Measurements from ENCODE around the gene ZNF646. TPM values are rescaled to one million over a fixed set of nuclear protein-coding genes. Genes with fewer than 3 reads are reported as not detected.

Gene ZNF646
- total and polyA plus RNA-seq, 2 of the 13 experiments (the other 11 are each of a cell fraction or from before 2014, with no cell fraction given) = 3.4 to 10.9 TPM

DNA sequence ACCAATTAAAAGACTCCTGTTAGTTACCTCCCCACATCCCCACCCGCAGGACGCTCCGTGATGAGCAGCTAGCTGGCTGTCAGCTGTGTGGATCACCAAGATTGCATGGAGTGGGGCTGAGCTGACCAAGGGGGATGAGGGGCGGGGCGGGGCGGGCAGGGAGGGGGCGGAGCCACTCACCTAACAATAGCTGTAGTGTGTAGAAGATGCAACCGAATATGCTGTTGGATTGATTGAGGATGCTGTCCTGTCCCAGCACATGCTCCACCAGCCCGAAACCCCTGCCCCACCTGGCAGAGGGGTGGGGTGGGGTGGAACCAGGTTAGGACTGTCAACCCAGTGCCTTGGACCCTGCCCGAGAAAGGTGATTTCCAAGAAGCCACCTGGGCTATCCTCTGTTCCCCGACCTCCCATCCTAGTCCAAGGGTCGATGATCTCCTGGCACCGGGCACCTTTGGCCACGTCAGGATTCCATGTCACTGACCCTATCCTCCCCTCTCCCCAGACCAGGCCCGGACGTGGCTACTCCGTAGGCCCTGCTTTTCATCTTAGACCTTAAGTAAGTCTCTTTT is 19.0 kb downstream of the ZNF646 start (continued):
- TF ChIP-seq, protein P1, sequence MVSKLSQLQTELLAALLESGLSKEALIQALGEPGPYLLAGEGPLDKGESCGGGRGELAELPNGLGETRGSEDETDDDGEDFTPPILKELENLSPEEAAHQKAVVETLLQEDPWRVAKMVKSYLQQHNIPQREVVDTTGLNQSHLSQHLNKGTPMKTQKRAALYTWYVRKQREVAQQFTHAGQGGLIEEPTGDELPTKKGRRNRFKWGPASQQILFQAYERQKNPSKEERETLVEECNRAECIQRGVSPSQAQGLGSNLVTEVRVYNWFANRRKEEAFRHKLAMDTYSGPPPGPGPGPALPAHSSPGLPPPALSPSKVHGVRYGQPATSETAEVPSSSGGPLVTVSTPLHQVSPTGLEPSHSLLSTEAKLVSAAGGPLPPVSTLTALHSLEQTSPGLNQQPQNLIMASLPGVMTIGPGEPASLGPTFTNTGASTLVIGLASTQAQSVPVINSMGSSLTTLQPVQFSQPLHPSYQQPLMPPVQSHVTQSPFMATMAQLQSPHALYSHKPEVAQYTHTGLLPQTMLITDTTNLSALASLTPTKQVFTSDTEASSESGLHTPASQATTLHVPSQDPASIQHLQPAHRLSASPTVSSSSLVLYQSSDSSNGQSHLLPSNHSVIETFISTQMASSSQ (IDR thresholded peaks at IDR 0.05; ENCODE audit: low read depth) = no peak
- TF ChIP-seq, protein P1 (CRISPR knock-in tag; IDR thresholded peaks at IDR 0.05; ENCODE audit: borderline replicate concordance) = no peak
- TF ChIP-seq, protein P2, sequence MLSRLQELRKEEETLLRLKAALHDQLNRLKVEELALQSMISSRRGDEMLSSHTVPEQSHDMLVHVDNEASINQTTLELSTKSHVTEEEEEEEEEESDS (CRISPR knock-in tag; IDR thresholded peaks at IDR 0.05; ENCODE audit: borderline replicate concordance) = no peak
- TF ChIP-seq ARNT2 (CRISPR knock-in tag; IDR thresholded peaks at IDR 0.05; ENCODE audit: low read depth) (peak; percentile 32; the same call in 1 of the 2 replicates), ZNF878 (CRISPR knock-in tag; IDR thresholded peaks at IDR 0.05) (no peak), RORA (CRISPR knock-in tag; IDR thresholded peaks at IDR 0.05) (no peak), ZSCAN21 (CRISPR knock-in tag; IDR thresholded peaks at IDR 0.05; ENCODE audit: borderline replicate concordance) (no peak), ARNTL (CRISPR knock-in tag; IDR thresholded peaks at IDR 0.05) (no peak), GFI1 (CRISPR knock-in tag; IDR thresholded peaks at IDR 0.05; ENCODE audit: borderline replicate concordance) (no peak)
- TF ChIP-seq, protein P3, sequence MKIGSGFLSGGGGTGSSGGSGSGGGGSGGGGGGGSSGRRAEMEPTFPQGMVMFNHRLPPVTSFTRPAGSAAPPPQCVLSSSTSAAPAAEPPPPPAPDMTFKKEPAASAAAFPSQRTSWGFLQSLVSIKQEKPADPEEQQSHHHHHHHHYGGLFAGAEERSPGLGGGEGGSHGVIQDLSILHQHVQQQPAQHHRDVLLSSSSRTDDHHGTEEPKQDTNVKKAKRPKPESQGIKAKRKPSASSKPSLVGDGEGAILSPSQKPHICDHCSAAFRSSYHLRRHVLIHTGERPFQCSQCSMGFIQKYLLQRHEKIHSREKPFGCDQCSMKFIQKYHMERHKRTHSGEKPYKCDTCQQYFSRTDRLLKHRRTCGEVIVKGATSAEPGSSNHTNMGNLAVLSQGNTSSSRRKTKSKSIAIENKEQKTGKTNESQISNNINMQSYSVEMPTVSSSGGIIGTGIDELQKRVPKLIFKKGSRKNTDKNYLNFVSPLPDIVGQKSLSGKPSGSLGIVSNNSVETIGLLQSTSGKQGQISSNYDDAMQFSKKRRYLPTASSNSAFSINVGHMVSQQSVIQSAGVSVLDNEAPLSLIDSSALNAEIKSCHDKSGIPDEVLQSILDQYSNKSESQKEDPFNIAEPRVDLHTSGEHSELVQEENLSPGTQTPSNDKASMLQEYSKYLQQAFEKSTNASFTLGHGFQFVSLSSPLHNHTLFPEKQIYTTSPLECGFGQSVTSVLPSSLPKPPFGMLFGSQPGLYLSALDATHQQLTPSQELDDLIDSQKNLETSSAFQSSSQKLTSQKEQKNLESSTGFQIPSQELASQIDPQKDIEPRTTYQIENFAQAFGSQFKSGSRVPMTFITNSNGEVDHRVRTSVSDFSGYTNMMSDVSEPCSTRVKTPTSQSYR (CRISPR knock-in tag; IDR thresholded peaks at IDR 0.05; ENCODE audit: borderline replicate concordance) = no peak; the same call in 1 of the 2 replicates
- TF ChIP-seq, protein P4, sequence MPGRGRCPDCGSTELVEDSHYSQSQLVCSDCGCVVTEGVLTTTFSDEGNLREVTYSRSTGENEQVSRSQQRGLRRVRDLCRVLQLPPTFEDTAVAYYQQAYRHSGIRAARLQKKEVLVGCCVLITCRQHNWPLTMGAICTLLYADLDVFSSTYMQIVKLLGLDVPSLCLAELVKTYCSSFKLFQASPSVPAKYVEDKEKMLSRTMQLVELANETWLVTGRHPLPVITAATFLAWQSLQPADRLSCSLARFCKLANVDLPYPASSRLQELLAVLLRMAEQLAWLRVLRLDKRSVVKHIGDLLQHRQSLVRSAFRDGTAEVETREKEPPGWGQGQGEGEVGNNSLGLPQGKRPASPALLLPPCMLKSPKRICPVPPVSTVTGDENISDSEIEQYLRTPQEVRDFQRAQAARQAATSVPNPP (CRISPR knock-in tag; IDR thresholded peaks at IDR 0.05) = no peak
- TF ChIP-seq, protein P5, sequence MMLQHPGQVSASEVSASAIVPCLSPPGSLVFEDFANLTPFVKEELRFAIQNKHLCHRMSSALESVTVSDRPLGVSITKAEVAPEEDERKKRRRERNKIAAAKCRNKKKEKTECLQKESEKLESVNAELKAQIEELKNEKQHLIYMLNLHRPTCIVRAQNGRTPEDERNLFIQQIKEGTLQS (CRISPR knock-in tag; IDR thresholded peaks at IDR 0.05) = no peak
- TF ChIP-seq, protein P6, sequence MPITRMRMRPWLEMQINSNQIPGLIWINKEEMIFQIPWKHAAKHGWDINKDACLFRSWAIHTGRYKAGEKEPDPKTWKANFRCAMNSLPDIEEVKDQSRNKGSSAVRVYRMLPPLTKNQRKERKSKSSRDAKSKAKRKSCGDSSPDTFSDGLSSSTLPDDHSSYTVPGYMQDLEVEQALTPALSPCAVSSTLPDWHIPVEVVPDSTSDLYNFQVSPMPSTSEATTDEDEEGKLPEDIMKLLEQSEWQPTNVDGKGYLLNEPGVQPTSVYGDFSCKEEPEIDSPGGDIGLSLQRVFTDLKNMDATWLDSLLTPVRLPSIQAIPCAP (CRISPR knock-in tag; IDR thresholded peaks at IDR 0.05; ENCODE audit: low read depth) = no peak
- TF ChIP-seq, protein P7, sequence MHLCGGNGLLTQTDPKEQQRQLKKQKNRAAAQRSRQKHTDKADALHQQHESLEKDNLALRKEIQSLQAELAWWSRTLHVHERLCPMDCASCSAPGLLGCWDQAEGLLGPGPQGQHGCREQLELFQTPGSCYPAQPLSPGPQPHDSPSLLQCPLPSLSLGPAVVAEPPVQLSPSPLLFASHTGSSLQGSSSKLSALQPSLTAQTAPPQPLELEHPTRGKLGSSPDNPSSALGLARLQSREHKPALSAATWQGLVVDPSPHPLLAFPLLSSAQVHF (CRISPR knock-in tag; IDR thresholded peaks at IDR 0.05) = no peak
